SK-N-SH (cell line): ENCODE results near the gene CUEDC2. TPM values are rescaled to one million over a fixed set of nuclear protein-coding genes. Genes with fewer than 3 reads are reported as not detected.

Experiments used
- CTCF ChIA-PET: fragments of 300-600, 350-600 bp; formaldehyde crosslinking; extraction: SDS; loops from one replicate; lab custom pipeline; 2021; lab: Yijun Ruan, JAX
- POLR2A ChIA-PET: fragments of 350-600 bp; sonication (Branson Sonifier 250); formaldehyde crosslinking; extraction: SDS; loops from one replicate; lab custom pipeline; 2020; ENCODE audit warnings: antibody characterized with exemption, inconsistent platforms; lab: Yijun Ruan, JAX
- DNase-seq: peaks from one replicate; pipeline ENCODE4 v3.0.0; 2012
- H2AFZ ChIP-seq: fragments of 200-600 bp; sonication (generic); 2 replicates; pipeline ENCODE4 v1.8.1; 2016; ENCODE audit warnings: antibody characterized with exemption, mild to moderate bottlenecking, low read depth
- H3F3A ChIP-seq: fragments of 200-600 bp; sonication (generic); replicated peaks from 2 replicates; pipeline ENCODE3; 2016; ENCODE audit warnings: antibody characterized with exemption, mild to moderate bottlenecking; ENCODE audit not compliant: insufficient read depth
- H3K27ac ChIP-seq, 2 experiments: fragments of 200-500 bp in 1 of 2; fragments of 200-600 bp in 1 of 2; sonication (Bioruptor generic) in 1 of 2; sonication (generic), shearing (Covaris generic) in 1 of 2; 2 replicates each; pipeline versions ENCODE4 v1.5.1 to v1.6.1; 2014 to 2016; ENCODE audit warnings: low read depth in 2 of 2, inconsistent platforms in 1 of 2, low read length in 1 of 2, mild to moderate bottlenecking in 1 of 2, mixed read lengths in 1 of 2
- H3K27me3 ChIP-seq: fragments of 200-600 bp; sonication (generic), shearing (Covaris generic); 2 replicates; pipeline ENCODE4 v1.6.1; 2016; ENCODE audit warnings: mixed run types; ENCODE audit not compliant: insufficient read depth
- H3K36me3 ChIP-seq, 2 experiments: fragments of 200-500 bp in 1 of 2; fragments of 200-600 bp in 1 of 2; sonication (Bioruptor generic) in 1 of 2; sonication (generic) in 1 of 2; replicated peaks in 1 of 2; 2 replicates each; pipeline versions ENCODE3 to v1.5.1; 2014 to 2016; ENCODE audit warnings: low read length in 1 of 2, mild to moderate bottlenecking in 1 of 2; ENCODE audit not compliant: insufficient read depth in 2 of 2, control insufficient read depth in 1 of 2
- H3K4me1 ChIP-seq, 2 experiments: fragments of 200-500 bp in 1 of 2; fragments of 200-600 bp in 1 of 2; sonication (Bioruptor generic) in 1 of 2; sonication (generic), shearing (Covaris generic) in 1 of 2; 2 replicates each; pipeline versions ENCODE4 v1.5.1 to v1.6.1; 2014 to 2016; ENCODE audit warnings: low read depth in 1 of 2, low read length in 1 of 2, mixed run types in 1 of 2; ENCODE audit not compliant: insufficient read depth in 2 of 2, control insufficient read depth in 1 of 2
- H3K4me2 ChIP-seq: fragments of 200-600 bp; sonication (generic), shearing (Covaris generic); 2 replicates; pipeline ENCODE4 v1.6.1; 2017; ENCODE audit warnings: mixed run types
- H3K4me3 ChIP-seq, 2 experiments: fragments of 200-500 bp in 1 of 2; fragments of 200-600 bp in 1 of 2; sonication (Bioruptor generic) in 1 of 2; sonication (generic), shearing (Covaris generic) in 1 of 2; 2 replicates each; pipeline versions ENCODE4 v1.5.1 to v1.8.1; 2014 to 2016; ENCODE audit warnings: low read depth in 2 of 2, inconsistent platforms in 1 of 2, low read length in 1 of 2, mild to moderate bottlenecking in 1 of 2, mixed read lengths in 1 of 2, moderate library complexity in 1 of 2
- H3K79me2 ChIP-seq: fragments of 200-600 bp; sonication (generic); 2 replicates; pipeline ENCODE4 v1.8.1; 2017; ENCODE audit warnings: mild to moderate bottlenecking; ENCODE audit not compliant: insufficient read depth
- H3K9ac ChIP-seq: fragments of 200-600 bp; sonication (generic); 2 replicates; pipeline ENCODE4 v1.6.1; 2017; ENCODE audit warnings: mixed run types
- H3K9me2 ChIP-seq: fragments of 200-600 bp; sonication (generic); 2 replicates; pipeline ENCODE4 v1.6.1; 2017; ENCODE audit warnings: mixed run types
- H3K9me3 ChIP-seq: fragments of 200-600 bp; sonication (generic); 2 replicates; pipeline ENCODE4 v1.6.1; 2017; ENCODE audit warnings: mixed run types, mild to moderate bottlenecking, moderate library complexity
- H4K20me1 ChIP-seq: fragments of 200-600 bp; sonication (generic); 2 replicates; pipeline ENCODE4 v1.6.1; 2017; ENCODE audit warnings: mild to moderate bottlenecking, mixed run types; ENCODE audit not compliant: insufficient read depth
- CHD2 ChIP-seq: fragments of 150-350 bp; IDR thresholded peaks from 2 replicates; pipeline ENCODE4 v1.6.1; 2018; ENCODE audit warnings: low read length; ENCODE audit not compliant: partially characterized antibody
- ELF1 ChIP-seq: IDR thresholded peaks from 2 replicates; pipeline ENCODE4 v1.4.0; 2012
- EZH2phosphoT487 ChIP-seq: fragments of 200-600 bp; sonication (generic); IDR thresholded peaks from 2 replicates; pipeline ENCODE4 v1.6.1; 2017; ENCODE audit warnings: low read depth, mixed run types, mild to moderate bottlenecking, antibody characterized with exemption, moderate library complexity, borderline replicate concordance
- FOSL2 ChIP-seq: IDR thresholded peaks from 2 replicates; pipeline ENCODE4 v1.4.0; 2012; ENCODE audit warnings: low read depth, mild to moderate bottlenecking, moderate library complexity, borderline replicate concordance
- GABPA ChIP-seq: IDR thresholded peaks from 2 replicates; pipeline ENCODE4 v1.4.0; 2012; ENCODE audit warnings: low read depth, mild to moderate bottlenecking
- GATA2 ChIP-seq: sonication (generic); formaldehyde crosslinking; IDR thresholded peaks from 2 replicates; pipeline ENCODE4 v1.5.0; 2020; ENCODE audit warnings: mild to moderate bottlenecking, missing genetic modification reagents
- MXI1 ChIP-seq: IDR thresholded peaks from 2 replicates; pipeline ENCODE4 v1.6.1; 2012; ENCODE audit warnings: mild to moderate bottlenecking, low read depth, low read length, improper control_type of control experiment
- NFIC ChIP-seq: IDR thresholded peaks from 2 replicates; pipeline ENCODE4 v1.4.0; 2012; ENCODE audit warnings: borderline replicate concordance
- POLR2AphosphoS5 ChIP-seq: IDR thresholded peaks from 2 replicates; pipeline ENCODE4 v1.6.1; 2012; ENCODE audit warnings: low read depth, low read length
- RAD21 ChIP-seq: IDR thresholded peaks from 2 replicates; pipeline ENCODE4 v1.6.1; 2012; ENCODE audit warnings: mild to moderate bottlenecking, low read length
- RFX5 ChIP-seq: IDR thresholded peaks from 2 replicates; pipeline ENCODE4 v1.6.1; 2012; ENCODE audit warnings: mild to moderate bottlenecking, improper control_type of control experiment, low read length
- SIN3A ChIP-seq: IDR thresholded peaks from 2 replicates; pipeline ENCODE4 v1.6.1; 2012; ENCODE audit warnings: low read depth, mild to moderate bottlenecking, low read length, moderate library complexity, borderline replicate concordance
- TCF12 ChIP-seq: IDR thresholded peaks from 2 replicates; pipeline ENCODE4 v1.4.0; 2012
- TEAD4 ChIP-seq: IDR thresholded peaks from 2 replicates; pipeline ENCODE4 v1.4.0; 2012; ENCODE audit warnings: mild to moderate bottlenecking, borderline replicate concordance; ENCODE audit not compliant: insufficient read depth
- YY1 ChIP-seq: IDR thresholded peaks from 2 replicates; pipeline ENCODE4 v1.4.0; 2012; ENCODE audit warnings: low read depth, mild to moderate bottlenecking
- WGBS: methylation state at CpG from one replicate; pipeline ENCODE4 v1.1.6; 2017; ENCODE audit warnings: low lambda C conversion rate; 5-methylcytosine and 5-hydroxymethylcytosine counted together
- polyA plus RNA-seq, 3 experiments: library from polyadenylated mRNA; depleted of rRNA; stranded (reverse); fragments of >200 nt; gene quantifications; 2 replicates each; pipeline ENCODE4 v1.2.3, GENCODE V29; 2012
- TF ChIP-seq, protein P1 (sequence below): fragments of 200-600 bp; sonication (generic); IDR thresholded peaks from 2 replicates; pipeline ENCODE4 v1.6.1; 2017; ENCODE audit warnings: antibody characterized with exemption, mild to moderate bottlenecking, moderate library complexity
- TF ChIP-seq, protein P2 (sequence below): IDR thresholded peaks from 2 replicates; pipeline ENCODE4 v1.4.0; 2012; ENCODE audit warnings: low read depth
- TF ChIP-seq, protein P3 (sequence below): fragments of 150-350 bp; IDR thresholded peaks from 2 replicates; pipeline ENCODE4 v1.6.1; 2016; ENCODE audit warnings: mild to moderate bottlenecking, low read depth, low read length
- TF ChIP-seq, protein P4 (sequence below): IDR thresholded peaks from 2 replicates; pipeline ENCODE4 v1.4.0; 2012; ENCODE audit warnings: low read depth, borderline replicate concordance

The CUEDC2 gene
- polyA plus RNA-seq, 1 of the 3 experiments (the other 2 are of a cell fraction) = 162 TPM

DNA sequence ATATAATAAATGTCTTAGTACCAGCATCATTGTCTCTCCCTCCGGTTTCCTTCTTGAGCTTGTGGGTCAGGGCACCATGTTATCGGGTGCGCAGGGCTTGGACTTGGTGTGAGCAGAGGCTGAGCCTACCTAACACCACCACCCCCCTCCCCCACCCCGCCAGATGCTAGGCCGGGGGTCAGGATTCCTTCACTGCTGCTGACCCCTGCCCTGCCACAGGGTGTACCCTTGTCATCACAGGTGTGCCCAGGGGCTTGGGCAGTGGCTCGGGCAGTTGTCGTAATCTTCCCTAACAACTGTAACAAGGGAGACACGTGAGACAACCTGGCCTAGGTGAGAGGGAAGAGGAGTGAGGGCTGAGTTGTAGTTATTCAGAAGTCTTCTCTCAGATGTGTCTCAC lies 49.5 kb downstream of the CUEDC2 start:
- Histone ChIP-seq H3K36me3 (peaks cover 0 to 28% of the 10 kb centered on the region in 2 experiments), H3K9me2 (no peaks in the 10 kb centered on the region), H3K27ac (no peak overlapping the region), H3K9ac (no peak overlapping the region), H2AFZ (no peak overlapping the region), H3F3A (no peaks in the 10 kb centered on the region), H3K9me3 (no peaks in the 10 kb centered on the region), H3K4me2 (no peak overlapping the region), H3K4me3 (no peak overlapping the region), H3K27me3 (no peaks in the 10 kb centered on the region), H4K20me1 (no peaks in the 10 kb centered on the region), H3K4me1 (no peaks in the 10 kb centered on the region; a peak in 1 of 4 replicates), H3K79me2 (no peaks in the 10 kb centered on the region)
- DNase-seq = no peak
- TF ChIP-seq YY1 = no peak
- no peak for TF ChIP-seq SIN3A
- TF ChIP-seq GABPA = no peak
- WGBS = 95% methylated on average over 6 of the region's 8 CpGs
- ChIA-PET CTCF (interaction anchor here (0.7 to 9.2 kb wide), 7 partner anchors 10 to 153 kb away, joined by 3 to 77 read pairs (median 3); no protein-coding TSS in a partner anchor), POLR2A (no interaction called here)

DNA sequence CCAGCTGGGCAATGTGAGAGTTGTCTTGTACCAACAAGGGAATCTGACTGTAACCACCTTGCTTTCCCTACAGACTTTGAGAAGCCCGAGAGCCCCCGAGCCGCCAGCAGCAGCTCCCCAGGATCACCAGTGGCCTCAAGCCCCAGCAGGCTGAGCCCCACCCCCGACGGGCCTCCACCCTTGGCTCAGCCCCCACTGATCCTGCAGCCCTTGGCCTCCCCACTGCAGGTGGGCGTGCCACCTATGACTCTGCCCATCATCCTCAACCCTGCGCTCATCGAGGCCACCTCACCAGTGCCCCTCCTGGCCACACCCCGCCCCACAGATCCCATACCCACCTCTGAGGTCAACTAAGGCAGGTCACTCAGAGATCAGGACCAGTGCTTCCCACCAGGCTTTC lies 50.4 kb downstream of the CUEDC2 start:
- Histone ChIP-seq H4K20me1 (no peaks in the 10 kb centered on the region), H3K9ac (no peak overlapping the region), H3F3A (no peaks in the 10 kb centered on the region), H3K4me1 (no peaks in the 10 kb centered on the region; a peak in 1 of 4 replicates), H3K27me3 (no peaks in the 10 kb centered on the region), H3K4me2 (no peak overlapping the region), H3K4me3 (no peak overlapping the region), H3K9me2 (no peaks in the 10 kb centered on the region), H3K27ac (no peak overlapping the region), H3K36me3 (peaks cover 0 to 29% of the 10 kb centered on the region in 2 experiments), H2AFZ (no peak overlapping the region), H3K9me3 (no peaks in the 10 kb centered on the region), H3K79me2 (no peaks in the 10 kb centered on the region)
- CTCF ChIA-PET = interaction anchor here (0.8 to 9.2 kb wide), 8 partner anchors 9 to 213 kb away, joined by 3 to 77 read pairs (median 6); no protein-coding TSS in a partner anchor
- DNase-seq = no peak
- TF ChIP-seq TCF12 (no peak), RAD21 (no peak), POLR2AphosphoS5 (no peak), RFX5 (no peak), MXI1 (no peak), CHD2 (no peak), ELF1 (no peak), YY1 (no peak)
- TF ChIP-seq, protein P1, sequence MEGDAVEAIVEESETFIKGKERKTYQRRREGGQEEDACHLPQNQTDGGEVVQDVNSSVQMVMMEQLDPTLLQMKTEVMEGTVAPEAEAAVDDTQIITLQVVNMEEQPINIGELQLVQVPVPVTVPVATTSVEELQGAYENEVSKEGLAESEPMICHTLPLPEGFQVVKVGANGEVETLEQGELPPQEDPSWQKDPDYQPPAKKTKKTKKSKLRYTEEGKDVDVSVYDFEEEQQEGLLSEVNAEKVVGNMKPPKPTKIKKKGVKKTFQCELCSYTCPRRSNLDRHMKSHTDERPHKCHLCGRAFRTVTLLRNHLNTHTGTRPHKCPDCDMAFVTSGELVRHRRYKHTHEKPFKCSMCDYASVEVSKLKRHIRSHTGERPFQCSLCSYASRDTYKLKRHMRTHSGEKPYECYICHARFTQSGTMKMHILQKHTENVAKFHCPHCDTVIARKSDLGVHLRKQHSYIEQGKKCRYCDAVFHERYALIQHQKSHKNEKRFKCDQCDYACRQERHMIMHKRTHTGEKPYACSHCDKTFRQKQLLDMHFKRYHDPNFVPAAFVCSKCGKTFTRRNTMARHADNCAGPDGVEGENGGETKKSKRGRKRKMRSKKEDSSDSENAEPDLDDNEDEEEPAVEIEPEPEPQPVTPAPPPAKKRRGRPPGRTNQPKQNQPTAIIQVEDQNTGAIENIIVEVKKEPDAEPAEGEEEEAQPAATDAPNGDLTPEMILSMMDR = no peak
- POLR2A ChIA-PET = no interaction called here
- WGBS = 84% methylated on average over 3 of the region's 9 CpGs

DNA sequence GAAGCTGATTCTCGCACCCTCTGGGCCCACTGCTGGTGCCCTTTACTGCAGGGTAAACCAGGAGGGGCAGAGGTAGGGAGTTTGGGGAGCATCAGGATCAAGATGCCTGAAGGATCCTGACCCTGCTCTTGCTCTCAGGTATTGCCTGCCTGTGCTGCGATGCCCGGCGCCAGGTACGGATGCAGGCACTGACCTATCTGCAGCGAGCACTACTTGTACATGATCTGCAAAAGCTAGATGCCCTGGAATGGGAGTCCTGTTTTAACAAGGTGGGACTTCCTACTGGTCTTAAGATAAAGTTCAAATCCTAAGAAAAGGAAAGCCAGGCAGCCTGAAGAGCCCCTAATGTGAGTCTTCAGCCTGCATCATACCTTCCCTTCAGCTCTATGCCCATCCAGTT lies 53.0 kb downstream of the CUEDC2 start:
- H3K9me2 ChIP-seq = no peaks in the 10 kb centered on the region
- no peaks in the 10 kb centered on the region for H3K27me3 ChIP-seq
- no peak for DNase-seq
- H3K79me2 ChIP-seq = no peaks in the 10 kb centered on the region
- no peak overlapping the region for H3K9ac ChIP-seq
- H3K4me2 ChIP-seq = no peak overlapping the region
- no peaks in the 10 kb centered on the region for H3F3A ChIP-seq
- 97% methylated on average over 5 of the region's 6 CpGs for WGBS
- no peaks in the 10 kb centered on the region for H3K9me3 ChIP-seq
- peaks cover 8 to 48% of the 10 kb centered on the region in 2 experiments for H3K36me3 ChIP-seq
- no peaks in the 10 kb centered on the region for H4K20me1 ChIP-seq
- H3K4me3 ChIP-seq = no peak overlapping the region
- no peak overlapping the region for H2AFZ ChIP-seq
- POLR2A ChIA-PET = no interaction called here
- H3K27ac ChIP-seq = no peak overlapping the region
- no peaks in the 10 kb centered on the region for H3K4me1 ChIP-seq
- CTCF ChIA-PET = interaction anchor here (0.9 to 9.2 kb wide), 7 partner anchors 9 to 149 kb away, joined by 3 to 77 read pairs (median 4); no protein-coding TSS in a partner anchor
- TF ChIP-seq FOSL2 = no peak
- TF ChIP-seq RFX5 = no peak
- no peak for TF ChIP-seq EZH2phosphoT487
- TF ChIP-seq, protein P2, sequence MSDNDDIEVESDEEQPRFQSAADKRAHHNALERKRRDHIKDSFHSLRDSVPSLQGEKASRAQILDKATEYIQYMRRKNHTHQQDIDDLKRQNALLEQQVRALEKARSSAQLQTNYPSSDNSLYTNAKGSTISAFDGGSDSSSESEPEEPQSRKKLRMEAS = no peak
- TF ChIP-seq GATA2 = no peak
- TF ChIP-seq TEAD4 = no peak
- no peak for TF ChIP-seq ELF1
- TF ChIP-seq, protein P3, sequence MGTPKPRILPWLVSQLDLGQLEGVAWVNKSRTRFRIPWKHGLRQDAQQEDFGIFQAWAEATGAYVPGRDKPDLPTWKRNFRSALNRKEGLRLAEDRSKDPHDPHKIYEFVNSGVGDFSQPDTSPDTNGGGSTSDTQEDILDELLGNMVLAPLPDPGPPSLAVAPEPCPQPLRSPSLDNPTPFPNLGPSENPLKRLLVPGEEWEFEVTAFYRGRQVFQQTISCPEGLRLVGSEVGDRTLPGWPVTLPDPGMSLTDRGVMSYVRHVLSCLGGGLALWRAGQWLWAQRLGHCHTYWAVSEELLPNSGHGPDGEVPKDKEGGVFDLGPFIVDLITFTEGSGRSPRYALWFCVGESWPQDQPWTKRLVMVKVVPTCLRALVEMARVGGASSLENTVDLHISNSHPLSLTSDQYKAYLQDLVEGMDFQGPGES = no peak
- TF ChIP-seq NFIC = no peak
- TF ChIP-seq, protein P4, sequence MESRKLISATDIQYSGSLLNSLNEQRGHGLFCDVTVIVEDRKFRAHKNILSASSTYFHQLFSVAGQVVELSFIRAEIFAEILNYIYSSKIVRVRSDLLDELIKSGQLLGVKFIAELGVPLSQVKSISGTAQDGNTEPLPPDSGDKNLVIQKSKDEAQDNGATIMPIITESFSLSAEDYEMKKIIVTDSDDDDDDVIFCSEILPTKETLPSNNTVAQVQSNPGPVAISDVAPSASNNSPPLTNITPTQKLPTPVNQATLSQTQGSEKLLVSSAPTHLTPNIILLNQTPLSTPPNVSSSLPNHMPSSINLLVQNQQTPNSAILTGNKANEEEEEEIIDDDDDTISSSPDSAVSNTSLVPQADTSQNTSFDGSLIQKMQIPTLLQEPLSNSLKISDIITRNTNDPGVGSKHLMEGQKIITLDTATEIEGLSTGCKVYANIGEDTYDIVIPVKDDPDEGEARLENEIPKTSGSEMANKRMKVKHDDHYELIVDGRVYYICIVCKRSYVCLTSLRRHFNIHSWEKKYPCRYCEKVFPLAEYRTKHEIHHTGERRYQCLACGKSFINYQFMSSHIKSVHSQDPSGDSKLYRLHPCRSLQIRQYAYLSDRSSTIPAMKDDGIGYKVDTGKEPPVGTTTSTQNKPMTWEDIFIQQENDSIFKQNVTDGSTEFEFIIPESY = no peak
